Vagina (tissue), 2 donors: ENCODE measurements around the gene USP46.

ENCODE experiments used
- POLR2AphosphoS5 ChIP-seq, 2 donors: sonication (generic); formaldehyde crosslinking; IDR thresholded peaks; one replicate each; pipeline ENCODE4 v1.9.0; 2017; ENCODE audit warnings: antibody characterized with exemption in 2 of 2, mild to moderate bottlenecking in 2 of 2, low read depth in 1 of 2; ENCODE audit not compliant: insufficient read depth in 1 of 2
- TF ChIP-seq, protein P1 (sequence below), 3 experiments: fragments of 450-650 bp in 2 of 3; fragments of 200-600 bp in 1 of 3; sonication (generic) in 1 of 3; IDR thresholded peaks; one replicate each; pipeline ENCODE4 v1.5.1; 2017 to 2019; ENCODE audit warnings: antibody characterized with exemption in 3 of 3, mild to moderate bottlenecking in 2 of 3, moderate library complexity in 2 of 3

DNA sequence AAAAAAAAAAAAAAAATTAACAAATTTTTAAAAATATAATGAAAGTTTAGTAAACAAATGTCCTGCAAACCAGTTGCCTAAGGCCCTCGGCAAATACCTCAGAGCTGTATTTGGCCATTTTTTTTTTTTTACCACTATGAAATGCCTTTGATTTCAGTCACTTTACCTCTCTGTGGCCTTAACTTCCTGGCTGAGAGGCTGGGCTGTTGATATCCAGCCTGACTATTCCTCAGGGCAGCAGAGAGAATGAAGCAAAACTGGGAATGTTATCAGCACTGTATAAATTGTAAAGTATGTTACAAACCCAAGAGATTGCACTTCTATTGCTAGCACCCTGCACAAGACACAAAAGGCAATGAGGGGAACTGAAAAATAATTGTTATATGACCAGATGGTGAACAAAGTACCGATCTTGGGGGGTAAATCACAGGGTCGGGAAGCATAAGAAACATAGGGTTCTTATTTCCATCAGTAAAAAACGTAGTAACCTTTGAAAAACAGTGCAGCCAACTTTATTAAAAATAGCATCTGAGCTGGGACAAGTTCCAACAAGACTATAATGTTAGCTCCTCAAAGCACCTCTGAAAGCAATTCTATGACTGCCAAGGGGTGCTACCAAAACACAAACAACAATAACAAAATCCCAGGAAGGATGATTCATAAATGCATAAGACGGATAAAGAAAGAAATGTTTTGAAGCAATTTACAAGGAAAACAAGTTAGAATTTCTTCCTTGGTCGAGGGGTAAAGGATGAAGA lies 18.1 kb downstream of the USP46 start:
- TF ChIP-seq, protein P1, sequence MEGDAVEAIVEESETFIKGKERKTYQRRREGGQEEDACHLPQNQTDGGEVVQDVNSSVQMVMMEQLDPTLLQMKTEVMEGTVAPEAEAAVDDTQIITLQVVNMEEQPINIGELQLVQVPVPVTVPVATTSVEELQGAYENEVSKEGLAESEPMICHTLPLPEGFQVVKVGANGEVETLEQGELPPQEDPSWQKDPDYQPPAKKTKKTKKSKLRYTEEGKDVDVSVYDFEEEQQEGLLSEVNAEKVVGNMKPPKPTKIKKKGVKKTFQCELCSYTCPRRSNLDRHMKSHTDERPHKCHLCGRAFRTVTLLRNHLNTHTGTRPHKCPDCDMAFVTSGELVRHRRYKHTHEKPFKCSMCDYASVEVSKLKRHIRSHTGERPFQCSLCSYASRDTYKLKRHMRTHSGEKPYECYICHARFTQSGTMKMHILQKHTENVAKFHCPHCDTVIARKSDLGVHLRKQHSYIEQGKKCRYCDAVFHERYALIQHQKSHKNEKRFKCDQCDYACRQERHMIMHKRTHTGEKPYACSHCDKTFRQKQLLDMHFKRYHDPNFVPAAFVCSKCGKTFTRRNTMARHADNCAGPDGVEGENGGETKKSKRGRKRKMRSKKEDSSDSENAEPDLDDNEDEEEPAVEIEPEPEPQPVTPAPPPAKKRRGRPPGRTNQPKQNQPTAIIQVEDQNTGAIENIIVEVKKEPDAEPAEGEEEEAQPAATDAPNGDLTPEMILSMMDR (IDR thresholded peaks at IDR 0.05): no peak
- TF ChIP-seq POLR2AphosphoS5 (IDR thresholded peaks at IDR 0.05; ENCODE audit: insufficient read depth in 1 of 2, low read depth in 1 of 2): no peak
